ENCODE results near the gene TLCD1. TPM values are rescaled to one million over a fixed set of nuclear protein-coding genes. Genes with fewer than 3 reads are reported as not detected.

TLCD1 gene
- polyA plus RNA-seq, 1 of the 3 experiments (the other 2 are of a cell fraction) = 18.3 TPM

DNA sequence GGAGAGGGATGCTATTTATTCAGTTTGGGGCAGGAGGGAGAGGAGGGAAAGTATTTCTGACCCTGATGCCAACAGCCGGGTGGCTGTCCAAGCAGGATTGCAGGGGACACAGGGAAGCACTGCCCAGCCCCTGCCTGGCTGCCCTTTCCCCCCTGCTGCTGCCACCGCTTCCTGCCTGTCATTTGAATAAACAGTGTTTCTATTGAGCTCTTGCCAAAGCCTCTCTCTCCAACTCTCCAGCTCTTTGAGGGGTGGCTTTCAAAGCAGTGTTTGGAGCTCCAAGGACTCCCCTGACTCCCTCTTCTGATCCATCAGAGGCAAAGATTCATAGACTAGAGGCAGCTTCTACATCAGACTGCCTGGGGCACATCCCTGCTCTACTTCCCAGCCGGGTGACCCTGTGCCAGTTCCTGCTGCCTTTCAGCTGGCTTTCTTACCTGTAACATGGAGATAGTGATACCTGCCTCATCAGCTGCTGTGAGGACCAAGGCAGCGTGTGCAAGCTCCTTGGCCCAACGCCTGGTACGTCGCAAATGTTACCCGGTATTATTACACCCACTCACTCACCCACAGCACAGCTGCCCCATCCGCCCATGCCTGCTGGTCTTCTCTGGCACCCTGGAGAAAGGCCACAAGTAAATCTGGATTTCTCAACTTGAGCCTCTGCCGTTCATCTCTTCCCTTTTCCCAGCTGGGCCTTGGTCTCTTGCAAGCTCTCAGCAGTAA, 23.8 kb downstream of the TLCD1 start:
- ChIA-PET CTCF (interaction anchor here (1.5 kb wide), 1 partner anchor 48 kb away, joined by 4 read pairs; no protein-coding TSS in a partner anchor), POLR2A (interaction anchor here (1.4 kb wide), 1 partner anchor 19 kb away, joined by 3 read pairs; no protein-coding TSS in a partner anchor)
- H3K79me2 ChIP-seq (ENCODE audit: insufficient read depth) = no peaks in the 10 kb centered on the region
- H3K9ac ChIP-seq = no peak overlapping the region
- no peaks in the 10 kb centered on the region for H3K9me2 ChIP-seq
- H3K4me2 ChIP-seq = no peak overlapping the region
- H3K27ac ChIP-seq (ENCODE audit: low read depth in 2 of 2, low read length in 1 of 2) = no peak overlapping the region
- H4K20me1 ChIP-seq (ENCODE audit: insufficient read depth) = no peaks in the 10 kb centered on the region
- H3K9me3 ChIP-seq = no peaks in the 10 kb centered on the region
- 90% methylated on average over 10 of the region's 10 CpGs for WGBS (ENCODE audit: low lambda C conversion rate)
- DNase-seq = no peak
- no peaks in the 10 kb centered on the region for H3K27me3 ChIP-seq (ENCODE audit: insufficient read depth)
- H2AFZ ChIP-seq (ENCODE audit: low read depth) = no peak overlapping the region
- H3K36me3 ChIP-seq (replicated peaks in 1 of 2; ENCODE audit: control insufficient read depth in 1 of 2, insufficient read depth in 2 of 2, low read length in 1 of 2) = peaks cover 27 to 68% of the 10 kb centered on the region in 2 experiments
- H3F3A ChIP-seq (replicated peaks; ENCODE audit: insufficient read depth) = peaks cover 2% of the 10 kb centered on the region
- TF ChIP-seq TEAD4 (IDR thresholded peaks at IDR 0.05; ENCODE audit: borderline replicate concordance, insufficient read depth) (no peak), SMC3 (IDR thresholded peaks at IDR 0.05; ENCODE audit: low read depth, low read length) (no peak), TCF12 (IDR thresholded peaks at IDR 0.05) (no peak), SIN3A (IDR thresholded peaks at IDR 0.05; ENCODE audit: borderline replicate concordance, low read depth, low read length) (no peak), YY1 (IDR thresholded peaks at IDR 0.05; ENCODE audit: low read depth) (no peak), RXRA (IDR thresholded peaks at IDR 0.05; ENCODE audit: borderline replicate concordance, low read depth) (no peak), FOXJ3 (CRISPR knock-in tag; IDR thresholded peaks at IDR 0.05) (no peak), GATA2 (CRISPR knock-in tag; IDR thresholded peaks at IDR 0.05) (no peak), FOSL2 (IDR thresholded peaks at IDR 0.05; ENCODE audit: borderline replicate concordance, low read depth) (no peak), CHD2 (IDR thresholded peaks at IDR 0.05; ENCODE audit: low read length, partially characterized antibody) (no peak), MEF2A (IDR thresholded peaks at IDR 0.05; ENCODE audit: borderline replicate concordance, low read depth) (no peak), POLR2AphosphoS5 (IDR thresholded peaks at IDR 0.05; ENCODE audit: low read depth, low read length) (no peak), NFIC (IDR thresholded peaks at IDR 0.05; ENCODE audit: borderline replicate concordance) (no peak), EZH2phosphoT487 (IDR thresholded peaks at IDR 0.05; ENCODE audit: borderline replicate concordance, low read depth) (no peak), GABPA (IDR thresholded peaks at IDR 0.05; ENCODE audit: low read depth) (no peak), MXI1 (IDR thresholded peaks at IDR 0.05; ENCODE audit: low read depth, low read length) (no peak)
- TF ChIP-seq, protein P1, sequence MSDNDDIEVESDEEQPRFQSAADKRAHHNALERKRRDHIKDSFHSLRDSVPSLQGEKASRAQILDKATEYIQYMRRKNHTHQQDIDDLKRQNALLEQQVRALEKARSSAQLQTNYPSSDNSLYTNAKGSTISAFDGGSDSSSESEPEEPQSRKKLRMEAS (IDR thresholded peaks at IDR 0.05; ENCODE audit: low read depth) = no peak
- TF ChIP-seq, protein P2, sequence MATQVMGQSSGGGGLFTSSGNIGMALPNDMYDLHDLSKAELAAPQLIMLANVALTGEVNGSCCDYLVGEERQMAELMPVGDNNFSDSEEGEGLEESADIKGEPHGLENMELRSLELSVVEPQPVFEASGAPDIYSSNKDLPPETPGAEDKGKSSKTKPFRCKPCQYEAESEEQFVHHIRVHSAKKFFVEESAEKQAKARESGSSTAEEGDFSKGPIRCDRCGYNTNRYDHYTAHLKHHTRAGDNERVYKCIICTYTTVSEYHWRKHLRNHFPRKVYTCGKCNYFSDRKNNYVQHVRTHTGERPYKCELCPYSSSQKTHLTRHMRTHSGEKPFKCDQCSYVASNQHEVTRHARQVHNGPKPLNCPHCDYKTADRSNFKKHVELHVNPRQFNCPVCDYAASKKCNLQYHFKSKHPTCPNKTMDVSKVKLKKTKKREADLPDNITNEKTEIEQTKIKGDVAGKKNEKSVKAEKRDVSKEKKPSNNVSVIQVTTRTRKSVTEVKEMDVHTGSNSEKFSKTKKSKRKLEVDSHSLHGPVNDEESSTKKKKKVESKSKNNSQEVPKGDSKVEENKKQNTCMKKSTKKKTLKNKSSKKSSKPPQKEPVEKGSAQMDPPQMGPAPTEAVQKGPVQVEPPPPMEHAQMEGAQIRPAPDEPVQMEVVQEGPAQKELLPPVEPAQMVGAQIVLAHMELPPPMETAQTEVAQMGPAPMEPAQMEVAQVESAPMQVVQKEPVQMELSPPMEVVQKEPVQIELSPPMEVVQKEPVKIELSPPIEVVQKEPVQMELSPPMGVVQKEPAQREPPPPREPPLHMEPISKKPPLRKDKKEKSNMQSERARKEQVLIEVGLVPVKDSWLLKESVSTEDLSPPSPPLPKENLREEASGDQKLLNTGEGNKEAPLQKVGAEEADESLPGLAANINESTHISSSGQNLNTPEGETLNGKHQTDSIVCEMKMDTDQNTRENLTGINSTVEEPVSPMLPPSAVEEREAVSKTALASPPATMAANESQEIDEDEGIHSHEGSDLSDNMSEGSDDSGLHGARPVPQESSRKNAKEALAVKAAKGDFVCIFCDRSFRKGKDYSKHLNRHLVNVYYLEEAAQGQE (IDR thresholded peaks at IDR 0.05; ENCODE audit: low read depth, low read length) = no peak
- TF ChIP-seq, protein P3, sequence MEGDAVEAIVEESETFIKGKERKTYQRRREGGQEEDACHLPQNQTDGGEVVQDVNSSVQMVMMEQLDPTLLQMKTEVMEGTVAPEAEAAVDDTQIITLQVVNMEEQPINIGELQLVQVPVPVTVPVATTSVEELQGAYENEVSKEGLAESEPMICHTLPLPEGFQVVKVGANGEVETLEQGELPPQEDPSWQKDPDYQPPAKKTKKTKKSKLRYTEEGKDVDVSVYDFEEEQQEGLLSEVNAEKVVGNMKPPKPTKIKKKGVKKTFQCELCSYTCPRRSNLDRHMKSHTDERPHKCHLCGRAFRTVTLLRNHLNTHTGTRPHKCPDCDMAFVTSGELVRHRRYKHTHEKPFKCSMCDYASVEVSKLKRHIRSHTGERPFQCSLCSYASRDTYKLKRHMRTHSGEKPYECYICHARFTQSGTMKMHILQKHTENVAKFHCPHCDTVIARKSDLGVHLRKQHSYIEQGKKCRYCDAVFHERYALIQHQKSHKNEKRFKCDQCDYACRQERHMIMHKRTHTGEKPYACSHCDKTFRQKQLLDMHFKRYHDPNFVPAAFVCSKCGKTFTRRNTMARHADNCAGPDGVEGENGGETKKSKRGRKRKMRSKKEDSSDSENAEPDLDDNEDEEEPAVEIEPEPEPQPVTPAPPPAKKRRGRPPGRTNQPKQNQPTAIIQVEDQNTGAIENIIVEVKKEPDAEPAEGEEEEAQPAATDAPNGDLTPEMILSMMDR (IDR thresholded peaks at IDR 0.05) = no peak
- H3K4me3 ChIP-seq (ENCODE audit: low read depth in 2 of 2, low read length in 1 of 2) = no peak overlapping the region
- H3K4me1 ChIP-seq (ENCODE audit: control insufficient read depth in 1 of 2, insufficient read depth in 2 of 2, low read depth in 1 of 2, low read length in 1 of 2) = peaks cover 0 to 14% of the 10 kb centered on the region in 2 experiments; a peak in 1 of 4 replicates

Data from SK-N-SH (cell line).